ENCODE results near the gene CKS2.

The CKS2 gene

GRCh38 chr9:89351584-89352300, 40.7 kb downstream of the CKS2 start:
- DNase-seq = no peak

- no peak for DNase-seq
These were observed 41.5 kb downstream of the CKS2 start for GRCh38 chr9:89352451-89352850.

GRCh38 chr9:89352874-89353649, 42.1 kb downstream of the CKS2 start:
- DNase-seq = no peak

GRCh38 chr9:89353989-89354388, 43.0 kb downstream of the CKS2 start:
- no peak for DNase-seq

GRCh38 chr9:89354471-89354870, 43.5 kb downstream of the CKS2 start:
- no peak for DNase-seq

- DNase-seq = no peak
These were observed 45.8 kb downstream of the CKS2 start for GRCh38 chr9:89356782-89357181.

GRCh38 chr9:89357331-89358197, 46.6 kb downstream of the CKS2 start:
- no peak for DNase-seq

GRCh38 chr9:89358376-89358916, 47.5 kb downstream of the CKS2 start:
- DNase-seq = no peak

- no peak for DNase-seq
These were observed 48.0 kb downstream of the CKS2 start for GRCh38 chr9:89358985-89359384.

GRCh38 chr9:89359751-89360261, 48.8 kb downstream of the CKS2 start:
- DNase-seq = no peak

- DNase-seq = no peak
These were observed 49.5 kb downstream of the CKS2 start for GRCh38 chr9:89360465-89360864.

- no peak for DNase-seq
These were observed 50.0 kb downstream of the CKS2 start for GRCh38 chr9:89361031-89361430.

- DNase-seq = no peak
These were observed 51.0 kb downstream of the CKS2 start for GRCh38 chr9:89361816-89362646.

- DNase-seq = no peak
These were observed 51.8 kb downstream of the CKS2 start for GRCh38 chr9:89362647-89363310.

- no peak for DNase-seq
These were observed 52.3 kb downstream of the CKS2 start for GRCh38 chr9:89363311-89363670.

- no peak for DNase-seq
These were observed 53.1 kb downstream of the CKS2 start for GRCh38 chr9:89363921-89364665.

GRCh38 chr9:89364666-89365531, 53.9 kb downstream of the CKS2 start:
- no peak for DNase-seq

GRCh38 chr9:89365532-89365912, 54.5 kb downstream of the CKS2 start:
- no peak for DNase-seq

All from CD4-positive, alpha-beta T cell treated with Interleukin-1 beta for 1 hour (primary cell).